ENCODE data around the gene UGT1A6. TPM values are rescaled to one million over a fixed set of nuclear protein-coding genes. Genes with fewer than 3 reads are reported as not detected.

Gene UGT1A6
- total RNA-seq, 1 experiment from 2014 or later = not detected

DNA sequence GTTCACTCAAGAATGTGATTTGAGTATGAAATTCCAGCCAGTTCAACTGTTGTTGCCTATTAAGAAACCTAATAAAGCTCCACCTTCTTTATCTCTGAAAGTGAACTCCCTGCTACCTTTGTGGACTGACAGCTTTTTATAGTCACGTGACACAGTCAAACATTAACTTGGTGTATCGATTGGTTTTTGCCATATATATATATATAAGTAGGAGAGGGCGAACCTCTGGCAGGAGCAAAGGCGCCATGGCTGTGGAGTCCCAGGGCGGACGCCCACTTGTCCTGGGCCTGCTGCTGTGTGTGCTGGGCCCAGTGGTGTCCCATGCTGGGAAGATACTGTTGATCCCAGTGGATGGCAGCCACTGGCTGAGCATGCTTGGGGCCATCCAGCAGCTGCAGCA lies 67.4 kb downstream of the UGT1A6 start, which contains the start of gene UGT1A1 (continued):
- TF ChIP-seq, protein P1, sequence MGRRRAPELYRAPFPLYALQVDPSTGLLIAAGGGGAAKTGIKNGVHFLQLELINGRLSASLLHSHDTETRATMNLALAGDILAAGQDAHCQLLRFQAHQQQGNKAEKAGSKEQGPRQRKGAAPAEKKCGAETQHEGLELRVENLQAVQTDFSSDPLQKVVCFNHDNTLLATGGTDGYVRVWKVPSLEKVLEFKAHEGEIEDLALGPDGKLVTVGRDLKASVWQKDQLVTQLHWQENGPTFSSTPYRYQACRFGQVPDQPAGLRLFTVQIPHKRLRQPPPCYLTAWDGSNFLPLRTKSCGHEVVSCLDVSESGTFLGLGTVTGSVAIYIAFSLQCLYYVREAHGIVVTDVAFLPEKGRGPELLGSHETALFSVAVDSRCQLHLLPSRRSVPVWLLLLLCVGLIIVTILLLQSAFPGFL (CRISPR knock-in tag; IDR thresholded peaks at IDR 0.05; ENCODE audit: borderline replicate concordance) = no peak
- TF ChIP-seq GRHL2 (CRISPR knock-in tag; IDR thresholded peaks at IDR 0.05; ENCODE audit: insufficient replicate concordance, severe bottlenecking) = no peak
- TF ChIP-seq, protein P2, sequence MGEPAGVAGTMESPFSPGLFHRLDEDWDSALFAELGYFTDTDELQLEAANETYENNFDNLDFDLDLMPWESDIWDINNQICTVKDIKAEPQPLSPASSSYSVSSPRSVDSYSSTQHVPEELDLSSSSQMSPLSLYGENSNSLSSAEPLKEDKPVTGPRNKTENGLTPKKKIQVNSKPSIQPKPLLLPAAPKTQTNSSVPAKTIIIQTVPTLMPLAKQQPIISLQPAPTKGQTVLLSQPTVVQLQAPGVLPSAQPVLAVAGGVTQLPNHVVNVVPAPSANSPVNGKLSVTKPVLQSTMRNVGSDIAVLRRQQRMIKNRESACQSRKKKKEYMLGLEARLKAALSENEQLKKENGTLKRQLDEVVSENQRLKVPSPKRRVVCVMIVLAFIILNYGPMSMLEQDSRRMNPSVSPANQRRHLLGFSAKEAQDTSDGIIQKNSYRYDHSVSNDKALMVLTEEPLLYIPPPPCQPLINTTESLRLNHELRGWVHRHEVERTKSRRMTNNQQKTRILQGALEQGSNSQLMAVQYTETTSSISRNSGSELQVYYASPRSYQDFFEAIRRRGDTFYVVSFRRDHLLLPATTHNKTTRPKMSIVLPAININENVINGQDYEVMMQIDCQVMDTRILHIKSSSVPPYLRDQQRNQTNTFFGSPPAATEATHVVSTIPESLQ (CRISPR knock-in tag; IDR thresholded peaks at IDR 0.05) = no peak
- TF ChIP-seq, protein P3, sequence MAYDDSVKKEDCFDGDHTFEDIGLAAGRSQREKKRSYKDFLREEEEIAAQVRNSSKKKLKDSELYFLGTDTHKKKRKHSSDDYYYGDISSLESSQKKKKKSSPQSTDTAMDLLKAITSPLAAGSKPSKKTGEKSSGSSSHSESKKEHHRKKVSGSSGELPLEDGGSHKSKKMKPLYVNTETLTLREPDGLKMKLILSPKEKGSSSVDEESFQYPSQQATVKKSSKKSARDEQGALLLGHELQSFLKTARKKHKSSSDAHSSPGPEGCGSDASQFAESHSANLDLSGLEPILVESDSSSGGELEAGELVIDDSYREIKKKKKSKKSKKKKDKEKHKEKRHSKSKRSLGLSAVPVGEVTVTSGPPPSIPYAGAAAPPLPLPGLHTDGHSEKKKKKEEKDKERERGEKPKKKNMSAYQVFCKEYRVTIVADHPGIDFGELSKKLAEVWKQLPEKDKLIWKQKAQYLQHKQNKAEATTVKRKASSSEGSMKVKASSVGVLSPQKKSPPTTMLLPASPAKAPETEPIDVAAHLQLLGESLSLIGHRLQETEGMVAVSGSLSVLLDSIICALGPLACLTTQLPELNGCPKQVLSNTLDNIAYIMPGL (CRISPR knock-in tag; IDR thresholded peaks at IDR 0.05) = no peak
- TF ChIP-seq SOX15 (CRISPR knock-in tag; IDR thresholded peaks at IDR 0.05) = no peak
- TF ChIP-seq ESRRA (CRISPR knock-in tag; IDR thresholded peaks at IDR 0.05; ENCODE audit: borderline replicate concordance) = no peak
- no peak for TF ChIP-seq ZNF416 (CRISPR knock-in tag; IDR thresholded peaks at IDR 0.05)
- TF ChIP-seq ZNF121 (CRISPR knock-in tag; IDR thresholded peaks at IDR 0.05) = no peak
- TF ChIP-seq, protein P4, sequence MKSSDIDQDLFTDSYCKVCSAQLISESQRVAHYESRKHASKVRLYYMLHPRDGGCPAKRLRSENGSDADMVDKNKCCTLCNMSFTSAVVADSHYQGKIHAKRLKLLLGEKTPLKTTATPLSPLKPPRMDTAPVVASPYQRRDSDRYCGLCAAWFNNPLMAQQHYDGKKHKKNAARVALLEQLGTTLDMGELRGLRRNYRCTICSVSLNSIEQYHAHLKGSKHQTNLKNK (CRISPR knock-in tag; IDR thresholded peaks at IDR 0.05) = no peak
- TF ChIP-seq NR3C1 (CRISPR knock-in tag; conservative IDR thresholded peaks at IDR 0.05; ENCODE audit: low read depth) = no peak
- TF ChIP-seq, protein P5, sequence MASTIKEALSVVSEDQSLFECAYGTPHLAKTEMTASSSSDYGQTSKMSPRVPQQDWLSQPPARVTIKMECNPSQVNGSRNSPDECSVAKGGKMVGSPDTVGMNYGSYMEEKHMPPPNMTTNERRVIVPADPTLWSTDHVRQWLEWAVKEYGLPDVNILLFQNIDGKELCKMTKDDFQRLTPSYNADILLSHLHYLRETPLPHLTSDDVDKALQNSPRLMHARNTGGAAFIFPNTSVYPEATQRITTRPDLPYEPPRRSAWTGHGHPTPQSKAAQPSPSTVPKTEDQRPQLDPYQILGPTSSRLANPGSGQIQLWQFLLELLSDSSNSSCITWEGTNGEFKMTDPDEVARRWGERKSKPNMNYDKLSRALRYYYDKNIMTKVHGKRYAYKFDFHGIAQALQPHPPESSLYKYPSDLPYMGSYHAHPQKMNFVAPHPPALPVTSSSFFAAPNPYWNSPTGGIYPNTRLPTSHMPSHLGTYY (CRISPR knock-in tag; IDR thresholded peaks at IDR 0.05) = no peak
- no peak for TF ChIP-seq FOXK1 (CRISPR knock-in tag; IDR thresholded peaks at IDR 0.05)

DNA sequence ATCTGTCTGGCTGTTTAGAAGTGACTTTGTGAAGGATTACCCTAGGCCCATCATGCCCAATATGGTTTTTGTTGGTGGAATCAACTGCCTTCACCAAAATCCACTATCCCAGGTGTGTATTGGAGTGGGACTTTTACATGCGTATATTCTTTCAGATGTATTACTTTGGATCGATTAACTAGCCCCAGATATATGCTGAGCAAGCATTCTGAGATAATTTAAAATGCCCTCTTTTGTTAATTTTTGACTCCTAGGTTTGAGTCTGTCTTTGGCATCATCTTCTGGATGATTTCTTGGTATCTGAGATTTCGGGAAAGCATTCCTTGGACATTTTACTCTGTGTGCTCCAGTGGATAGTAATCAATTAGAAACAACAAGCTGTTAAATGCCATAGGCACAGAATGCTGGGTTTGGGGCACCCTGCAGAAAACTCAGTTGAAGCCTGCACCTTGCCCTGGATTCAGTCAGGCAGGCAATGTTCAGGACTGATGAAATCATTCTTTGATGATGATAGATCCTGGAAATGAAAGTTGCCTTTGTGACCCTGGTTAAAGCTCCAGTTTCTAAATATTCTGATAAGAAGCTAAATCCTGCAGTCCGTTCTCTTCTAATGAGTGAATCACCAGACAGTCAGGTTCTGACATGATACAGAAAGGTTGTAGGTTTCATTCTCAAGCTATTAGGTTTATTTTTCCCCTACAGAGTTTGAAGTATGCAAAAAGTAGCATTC lies 68.5 kb downstream of the UGT1A6 start:
- Mint-ChIP-seq H3K9me3 (peaks cover 17% of the 10 kb centered on the region), H3K4me3 (no peak overlapping the region), H3K4me1 (no peaks in the 10 kb centered on the region), H3K27me3 (ENCODE audit: low read depth) (peaks cover 7% of the 10 kb centered on the region; the same call in 1 of the 2 replicates), H3K27ac (no peak overlapping the region), H3K36me3 (no peaks in the 10 kb centered on the region)
- POLR2A ChIA-PET = no interaction called here
- CTCF ChIA-PET = no interaction called here
- TF ChIP-seq NR3C1 (CRISPR knock-in tag; conservative IDR thresholded peaks at IDR 0.05; ENCODE audit: low read depth) = no peak
- TF ChIP-seq, protein P6, sequence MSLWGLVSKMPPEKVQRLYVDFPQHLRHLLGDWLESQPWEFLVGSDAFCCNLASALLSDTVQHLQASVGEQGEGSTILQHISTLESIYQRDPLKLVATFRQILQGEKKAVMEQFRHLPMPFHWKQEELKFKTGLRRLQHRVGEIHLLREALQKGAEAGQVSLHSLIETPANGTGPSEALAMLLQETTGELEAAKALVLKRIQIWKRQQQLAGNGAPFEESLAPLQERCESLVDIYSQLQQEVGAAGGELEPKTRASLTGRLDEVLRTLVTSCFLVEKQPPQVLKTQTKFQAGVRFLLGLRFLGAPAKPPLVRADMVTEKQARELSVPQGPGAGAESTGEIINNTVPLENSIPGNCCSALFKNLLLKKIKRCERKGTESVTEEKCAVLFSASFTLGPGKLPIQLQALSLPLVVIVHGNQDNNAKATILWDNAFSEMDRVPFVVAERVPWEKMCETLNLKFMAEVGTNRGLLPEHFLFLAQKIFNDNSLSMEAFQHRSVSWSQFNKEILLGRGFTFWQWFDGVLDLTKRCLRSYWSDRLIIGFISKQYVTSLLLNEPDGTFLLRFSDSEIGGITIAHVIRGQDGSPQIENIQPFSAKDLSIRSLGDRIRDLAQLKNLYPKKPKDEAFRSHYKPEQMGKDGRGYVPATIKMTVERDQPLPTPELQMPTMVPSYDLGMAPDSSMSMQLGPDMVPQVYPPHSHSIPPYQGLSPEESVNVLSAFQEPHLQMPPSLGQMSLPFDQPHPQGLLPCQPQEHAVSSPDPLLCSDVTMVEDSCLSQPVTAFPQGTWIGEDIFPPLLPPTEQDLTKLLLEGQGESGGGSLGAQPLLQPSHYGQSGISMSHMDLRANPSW (CRISPR knock-in tag; conservative IDR thresholded peaks at IDR 0.05; ENCODE audit: low read depth) = no peak
- ATAC-seq (no peak), DNase-seq (ENCODE audit: low spot score) (no peak)
